ENCODE results near the gene MEGF10. TPM values are rescaled to one million over a fixed set of nuclear protein-coding genes. Genes with fewer than 3 reads are reported as not detected.

MEGF10 gene
- total and polyA plus RNA-seq, 2 of the 8 experiments (the other 6 are each of a cell fraction or from before 2014, with no cell fraction given): 38.2 to 53.1 TPM

DNA sequence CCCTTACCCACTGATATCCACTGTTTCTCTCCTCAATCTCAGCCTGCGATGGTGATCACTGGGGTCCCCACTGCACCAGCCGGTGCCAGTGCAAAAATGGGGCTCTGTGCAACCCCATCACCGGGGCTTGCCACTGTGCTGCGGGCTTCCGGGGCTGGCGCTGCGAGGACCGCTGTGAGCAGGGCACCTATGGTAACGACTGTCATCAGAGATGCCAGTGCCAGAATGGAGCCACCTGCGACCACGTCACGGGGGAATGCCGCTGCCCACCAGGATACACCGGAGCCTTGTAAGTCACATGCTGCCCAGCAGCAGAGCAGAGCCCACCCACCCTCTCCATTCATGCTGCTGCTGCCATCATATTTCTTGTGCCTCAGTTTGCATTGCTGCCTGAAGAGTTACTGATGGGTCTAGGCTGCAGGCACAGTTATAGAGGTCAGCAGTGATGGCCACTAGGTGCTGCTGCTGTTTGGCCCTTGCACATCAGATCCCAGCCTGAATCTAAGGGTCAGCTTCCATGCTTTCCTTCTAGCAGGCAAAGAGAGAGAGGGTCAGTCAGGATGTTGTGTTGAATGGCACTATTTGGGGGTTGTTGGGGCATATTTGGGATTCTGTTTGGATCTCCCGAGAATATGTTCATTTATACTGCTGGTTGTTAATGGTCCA is 106.0 kb downstream of the MEGF10 start (continued):
- TF ChIP-seq TAF1 (IDR thresholded peaks at IDR 0.05; ENCODE audit: low read depth, low read length) (no peak), NRF1 (IDR thresholded peaks at IDR 0.05; ENCODE audit: low read depth, low read length) (no peak), KDM5A (IDR thresholded peaks at IDR 0.05; ENCODE audit: low read length) (no peak), SIRT6 (IDR thresholded peaks at IDR 0.05; ENCODE audit: low read length) (no peak), EP300 (IDR thresholded peaks at IDR 0.05; ENCODE audit: borderline replicate concordance in 1 of 2, low read depth in 2 of 2, low read length in 2 of 2) (no peak), POLR2A (IDR thresholded peaks at IDR 0.05; ENCODE audit: control extremely low read depth in 1 of 2, low read depth in 2 of 2, low read length in 2 of 2) (no peak)
- TF ChIP-seq, protein P1, sequence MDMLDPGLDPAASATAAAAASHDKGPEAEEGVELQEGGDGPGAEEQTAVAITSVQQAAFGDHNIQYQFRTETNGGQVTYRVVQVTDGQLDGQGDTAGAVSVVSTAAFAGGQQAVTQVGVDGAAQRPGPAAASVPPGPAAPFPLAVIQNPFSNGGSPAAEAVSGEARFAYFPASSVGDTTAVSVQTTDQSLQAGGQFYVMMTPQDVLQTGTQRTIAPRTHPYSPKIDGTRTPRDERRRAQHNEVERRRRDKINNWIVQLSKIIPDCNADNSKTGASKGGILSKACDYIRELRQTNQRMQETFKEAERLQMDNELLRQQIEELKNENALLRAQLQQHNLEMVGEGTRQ (IDR thresholded peaks at IDR 0.05; ENCODE audit: low read length): no peak

Data from H1 (cell line).